WTC11 (cell line): ENCODE results near the gene SCP2D1. TPM values are rescaled to one million over a fixed set of nuclear protein-coding genes. Genes with fewer than 3 reads are reported as not detected.

Experiments used
- ATAC-seq: fragments of 200-7000 bp; cut with Tn5 transposase; 2 replicates; pipeline ENCODE4 v1.10.0; 2021; ENCODE audit warnings: mild to moderate bottlenecking, moderate library complexity
- CTCF ChIA-PET: fragments of 300-600 bp; sonication (Branson Sonifier 250); formaldehyde crosslinking; loops from one replicate; lab custom pipeline; 2021; ENCODE audit warnings: antibody characterized with exemption; lab: Charles Lee
- POLR2A ChIA-PET: fragments of 350-600 bp; sonication (Branson Sonifier 250); formaldehyde crosslinking; loops from one replicate; lab custom pipeline; 2021; ENCODE audit warnings: antibody characterized with exemption; lab: Charles Lee
- DNase-seq: peaks from one replicate; pipeline ENCODE4 v3.0.0; 2021; ENCODE audit warnings: low spot score
- H3K27ac Mint-ChIP-seq: 2 replicates; pipeline ENCODE4 v1.8.0; 2021; ENCODE audit warnings: mixed read lengths
- H3K27me3 Mint-ChIP-seq: 2 replicates; pipeline ENCODE4 v1.8.0; 2021; ENCODE audit warnings: low read depth, mild to moderate bottlenecking, moderate library complexity, mixed read lengths
- H3K36me3 Mint-ChIP-seq: 2 replicates; pipeline ENCODE4 v1.8.0; 2021; ENCODE audit warnings: mixed read lengths
- H3K4me1 Mint-ChIP-seq: 2 replicates; pipeline ENCODE4 v1.8.0; 2022; ENCODE audit warnings: mixed read lengths
- H3K4me3 Mint-ChIP-seq: 2 replicates; pipeline ENCODE4 v1.8.0; 2021; ENCODE audit warnings: mild to moderate bottlenecking, moderate library complexity, mixed read lengths
- H3K9me3 Mint-ChIP-seq: 2 replicates; pipeline ENCODE4 v1.8.0; 2021; ENCODE audit warnings: mixed read lengths
- CREB1 ChIP-seq: sonication (generic); formaldehyde crosslinking; IDR thresholded peaks from 2 replicates; pipeline ENCODE4 v1.8.0; 2023; ENCODE audit warnings: mild to moderate bottlenecking, missing genetic modification reagents
- CTCF ChIP-seq: fragments of 200-600 bp; IDR thresholded peaks from 2 replicates; pipeline ENCODE4 v1.8.0; 2022; ENCODE audit warnings: antibody characterized with exemption
- ELF4 ChIP-seq: sonication (generic); formaldehyde crosslinking; IDR thresholded peaks from 2 replicates; pipeline ENCODE4 v1.8.1; 2022; ENCODE audit warnings: low read depth, mild to moderate bottlenecking, moderate library complexity, missing genetic modification reagents
- FOXJ3 ChIP-seq: sonication (generic); formaldehyde crosslinking; IDR thresholded peaks from 2 replicates; pipeline ENCODE4 v1.9.0; 2021; ENCODE audit warnings: missing genetic modification reagents, mild to moderate bottlenecking, borderline replicate concordance
- MXD4 ChIP-seq: fragments of 250-450 bp; sonication (Bioruptor Pico); IDR thresholded peaks from 2 replicates; pipeline ENCODE4 v1.8.0; 2021; ENCODE audit warnings: mild to moderate bottlenecking, moderate library complexity, borderline replicate concordance
- MYBL2 ChIP-seq: sonication (generic); formaldehyde crosslinking; IDR thresholded peaks from 2 replicates; pipeline ENCODE4 v1.8.1; 2023; ENCODE audit warnings: mild to moderate bottlenecking, moderate library complexity, missing genetic modification reagents
- PRRX2 ChIP-seq: fragments of 250-450 bp; sonication (Bioruptor Pico); IDR thresholded peaks from 2 replicates; pipeline ENCODE4 v1.8.0; 2021; ENCODE audit warnings: mild to moderate bottlenecking
- TEAD1 ChIP-seq: sonication (generic); formaldehyde crosslinking; IDR thresholded peaks from 2 replicates; pipeline ENCODE4 v1.8.0; 2022; ENCODE audit warnings: mild to moderate bottlenecking, missing genetic modification reagents
- ZBTB21 ChIP-seq: sonication (generic); formaldehyde crosslinking; IDR thresholded peaks from 2 replicates; pipeline ENCODE4 v1.8.1; 2023; ENCODE audit warnings: mild to moderate bottlenecking, missing genetic modification reagents, borderline replicate concordance
- ZNF219 ChIP-seq: sonication (generic); formaldehyde crosslinking; IDR thresholded peaks from 2 replicates; pipeline ENCODE4 v1.8.0; 2023; ENCODE audit warnings: missing genetic modification reagents, mild to moderate bottlenecking, borderline replicate concordance
- ZNF396 ChIP-seq: fragments of 250-450 bp; sonication (Bioruptor Pico); IDR thresholded peaks from 2 replicates; pipeline ENCODE4 v1.8.0; 2021; ENCODE audit warnings: mild to moderate bottlenecking, moderate library complexity, borderline replicate concordance
- ZNF671 ChIP-seq: fragments of 250-450 bp; sonication (Bioruptor Pico); IDR thresholded peaks from 2 replicates; pipeline ENCODE4 v1.8.0; 2021; ENCODE audit warnings: mild to moderate bottlenecking
- total RNA-seq: library from RNA; stranded (reverse); gene quantifications from 3 replicates; pipeline ENCODE4 v1.2.3, GENCODE V29; 2021
- TF ChIP-seq, protein P1 (sequence below): sonication (generic); formaldehyde crosslinking; IDR thresholded peaks from 2 replicates; pipeline ENCODE4 v1.8.1; 2022; ENCODE audit warnings: missing genetic modification reagents, borderline replicate concordance
- TF ChIP-seq, protein P2 (sequence below): sonication (generic); formaldehyde crosslinking; IDR thresholded peaks from 2 replicates; pipeline ENCODE4 v1.8.1; 2022; ENCODE audit warnings: mild to moderate bottlenecking, missing genetic modification reagents, moderate library complexity, borderline replicate concordance

Gene SCP2D1
- total RNA-seq, 1 experiment from 2014 or later: not detected

DNA sequence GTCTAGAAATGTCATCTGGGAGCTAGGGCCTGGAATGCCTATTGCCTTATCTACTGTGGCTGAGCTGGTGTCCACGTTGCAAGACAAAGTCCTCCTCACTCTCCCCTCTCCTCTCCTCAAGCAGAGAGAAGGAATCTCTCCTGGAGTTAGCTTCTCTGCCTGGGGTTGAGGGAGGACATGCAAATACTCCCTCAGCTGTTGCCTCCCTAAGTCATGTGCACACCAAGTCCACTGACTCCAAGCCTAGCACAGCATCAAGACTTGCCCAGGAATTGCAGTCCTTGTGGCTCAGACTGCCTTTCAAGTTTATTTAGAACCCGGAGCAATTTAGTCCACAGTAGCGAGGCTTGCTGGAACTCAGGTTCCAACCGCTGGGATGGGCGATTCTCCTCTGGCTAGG lies 38.0 kb upstream of the SCP2D1 start:
- CTCF ChIA-PET: no interaction called here
- TF ChIP-seq CTCF (no peak), ZNF671 (CRISPR knock-in tag) (no peak), MXD4 (no peak), ZBTB21 (CRISPR knock-in tag) (no peak), FOXJ3 (no peak)
- no peak overlapping the region for H3K4me3 Mint-ChIP-seq
- H3K9me3 Mint-ChIP-seq: peaks cover 11% of the 10 kb centered on the region
- ATAC-seq (no peak), DNase-seq (no peak)
- peaks cover 3% of the 10 kb centered on the region; the same call in 1 of the 2 replicates for H3K4me1 Mint-ChIP-seq
- H3K27ac Mint-ChIP-seq: no peak overlapping the region
- POLR2A ChIA-PET: no interaction called here
- no peaks in the 10 kb centered on the region; the same call in 1 of the 2 replicates for H3K27me3 Mint-ChIP-seq
- H3K36me3 Mint-ChIP-seq: no peaks in the 10 kb centered on the region

GRCh38 chr20:18778690-18779392 lies 34.7 kb upstream of the SCP2D1 start:
- DNase-seq: no peak
- ATAC-seq: no peak; the same call in none of the 2 replicates
- Mint-ChIP-seq H3K9me3 (peaks cover 11% of the 10 kb centered on the region), H3K4me1 (peaks cover 3% of the 10 kb centered on the region; the same call in 1 of the 2 replicates), H3K36me3 (no peaks in the 10 kb centered on the region), H3K27ac (no peak overlapping the region), H3K4me3 (no peak overlapping the region), H3K27me3 (no peaks in the 10 kb centered on the region; the same call in 1 of the 2 replicates)
- no peak for TF ChIP-seq FOXJ3
- TF ChIP-seq, protein P1, sequence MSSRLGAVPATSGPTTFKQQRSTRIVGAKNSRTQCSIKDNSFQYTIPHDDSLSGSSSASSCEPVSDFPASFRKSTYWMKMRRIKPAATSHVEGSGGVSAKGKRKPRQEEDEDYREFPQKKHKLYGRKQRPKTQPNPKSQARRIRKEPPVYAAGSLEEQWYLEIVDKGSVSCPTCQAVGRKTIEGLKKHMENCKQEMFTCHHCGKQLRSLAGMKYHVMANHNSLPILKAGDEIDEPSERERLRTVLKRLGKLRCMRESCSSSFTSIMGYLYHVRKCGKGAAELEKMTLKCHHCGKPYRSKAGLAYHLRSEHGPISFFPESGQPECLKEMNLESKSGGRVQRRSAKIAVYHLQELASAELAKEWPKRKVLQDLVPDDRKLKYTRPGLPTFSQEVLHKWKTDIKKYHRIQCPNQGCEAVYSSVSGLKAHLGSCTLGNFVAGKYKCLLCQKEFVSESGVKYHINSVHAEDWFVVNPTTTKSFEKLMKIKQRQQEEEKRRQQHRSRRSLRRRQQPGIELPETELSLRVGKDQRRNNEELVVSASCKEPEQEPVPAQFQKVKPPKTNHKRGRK (CRISPR knock-in tag): no peak
- no peak for TF ChIP-seq ZNF219 (CRISPR knock-in tag)
- no peak for TF ChIP-seq CREB1 (CRISPR knock-in tag)
- no peak for TF ChIP-seq ZBTB21 (CRISPR knock-in tag)
- TF ChIP-seq MYBL2 (CRISPR knock-in tag): no peak
- TF ChIP-seq TEAD1 (CRISPR knock-in tag): no peak
- CTCF ChIA-PET: no interaction called here
- POLR2A ChIA-PET: no interaction called here

DNA sequence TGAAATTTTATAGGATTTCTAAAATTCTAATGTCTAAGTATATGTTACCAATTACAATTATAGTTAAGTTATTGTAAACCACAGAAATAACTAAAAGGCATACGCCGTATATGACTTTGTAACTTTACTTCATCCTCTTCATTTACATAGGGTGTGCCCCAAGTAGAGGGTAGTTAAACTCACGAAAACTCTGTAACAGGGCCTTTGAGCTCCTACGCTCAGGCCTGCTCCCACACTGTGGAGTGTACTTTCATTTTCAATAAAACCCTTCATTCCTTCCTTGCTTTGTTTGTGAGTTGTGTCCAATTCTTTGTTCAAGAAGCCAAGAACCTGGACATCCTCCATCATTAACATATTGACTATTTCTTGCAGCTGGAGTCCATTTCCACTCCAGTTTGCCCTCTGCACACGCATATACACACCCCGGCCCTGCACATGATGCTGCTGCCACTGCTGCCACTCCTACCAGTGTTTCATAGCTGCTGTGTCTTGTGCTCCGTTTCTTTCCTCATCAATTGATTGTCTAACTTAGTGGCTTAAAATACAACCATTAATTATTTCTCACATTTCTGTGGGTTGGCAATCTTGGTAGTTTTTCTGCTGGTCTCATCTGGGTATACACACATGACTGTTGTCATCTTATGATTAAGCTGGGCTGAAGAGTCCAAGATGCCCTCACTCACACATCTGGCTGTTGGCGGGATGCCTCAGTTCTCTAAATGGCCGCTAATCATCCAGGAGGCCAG lies 33.0 kb upstream of the SCP2D1 start:
- Mint-ChIP-seq H3K4me1 (peaks cover 3% of the 10 kb centered on the region; the same call in 1 of the 2 replicates), H3K27ac (no peak overlapping the region), H3K27me3 (no peaks in the 10 kb centered on the region; the same call in 1 of the 2 replicates), H3K9me3 (peaks cover 17% of the 10 kb centered on the region), H3K36me3 (no peaks in the 10 kb centered on the region), H3K4me3 (no peak overlapping the region)
- no peak for TF ChIP-seq PRRX2 (CRISPR knock-in tag)
- TF ChIP-seq ZNF396 (CRISPR knock-in tag): no peak
- TF ChIP-seq CTCF: no peak
- no peak for TF ChIP-seq ELF4 (CRISPR knock-in tag)
- TF ChIP-seq, protein P2, sequence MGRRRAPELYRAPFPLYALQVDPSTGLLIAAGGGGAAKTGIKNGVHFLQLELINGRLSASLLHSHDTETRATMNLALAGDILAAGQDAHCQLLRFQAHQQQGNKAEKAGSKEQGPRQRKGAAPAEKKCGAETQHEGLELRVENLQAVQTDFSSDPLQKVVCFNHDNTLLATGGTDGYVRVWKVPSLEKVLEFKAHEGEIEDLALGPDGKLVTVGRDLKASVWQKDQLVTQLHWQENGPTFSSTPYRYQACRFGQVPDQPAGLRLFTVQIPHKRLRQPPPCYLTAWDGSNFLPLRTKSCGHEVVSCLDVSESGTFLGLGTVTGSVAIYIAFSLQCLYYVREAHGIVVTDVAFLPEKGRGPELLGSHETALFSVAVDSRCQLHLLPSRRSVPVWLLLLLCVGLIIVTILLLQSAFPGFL (CRISPR knock-in tag): no peak
- CTCF ChIA-PET: no interaction called here
- no peak for ATAC-seq
- POLR2A ChIA-PET: no interaction called here
- no peak for DNase-seq
